Bladder microvascular endothelial cell (primary cell): Measurements from ENCODE around the gene CHCHD2. TPM values are rescaled to one million over a fixed set of nuclear protein-coding genes. Genes with fewer than 3 reads are reported as not detected.

ENCODE experiments used
- total RNA-seq: library from RNA; depleted of rRNA; stranded (reverse); fragments of >200 nt; gene quantifications from 2 replicates; pipeline ENCODE4 v1.2.3, GENCODE V29; 2014

CHCHD2 gene
- total RNA-seq = 221 and 286 TPM in 2 replicates

GRCh38 chr7:56106108-56107073 is at the start of gene CHCHD2:
Gene CHCHD2 (minus strand): TSS chr7:56106476. CDS start chr7:56106413, 63 bp downstream.

GRCh38 chr7:56115852-56116538 is 9.7 kb upstream of the CHCHD2 start, which contains the start of gene NUPR2:
Gene NUPR2 (minus strand): TSS chr7:56116417. CDS start chr7:56116314, 103 bp downstream.

GRCh38 chr7:56092789-56093531 is 13.3 kb downstream of the CHCHD2 start, which contains the start of gene PHKG1:
Gene PHKG1 (minus strand): TSS chr7:56092952. CDS start chr7:56088941, 4,011 bp downstream.

GRCh38 chr7:56063882-56064625 is 42.2 kb downstream of the CHCHD2 start, which contains the start of gene SUMF2:
Gene SUMF2 (plus strand): TSS chr7:56064286. CDS start chr7:56064312, 26 bp downstream.

Other genes with a start within 250 kb of the CHCHD2 start
- gene SEPTIN14, start 243.7 kb downstream of the CHCHD2 start, total RNA-seq = not detected in 2 replicates
- 1.8 and 3.3 TPM in 2 replicates for gene ZNF713, start 219.0 kb downstream of the CHCHD2 start, total RNA-seq
- gene MRPS17, start 154.6 kb downstream of the CHCHD2 start, total RNA-seq = 16.0 and 19.1 TPM in 2 replicates
- 23.5 and 35.2 TPM in 2 replicates for gene NIPSNAP2, start 141.9 kb downstream of the CHCHD2 start, total RNA-seq
- gene PSPH, start 55.0 kb downstream of the CHCHD2 start, total RNA-seq = 35.8 and 36.0 TPM in 2 replicates
- gene CCT6A, start 54.7 kb downstream of the CHCHD2 start, total RNA-seq = 190 and 230 TPM in 2 replicates
- gene SUMF2, start 42.2 kb downstream of the CHCHD2 start, total RNA-seq = 125 and 154 TPM in 2 replicates
- 0.65 and 1.3 TPM in 2 replicates for gene PHKG1, start 13.5 kb downstream of the CHCHD2 start, total RNA-seq
- gene NUPR2, start 9.9 kb upstream of the CHCHD2 start, total RNA-seq = not detected in 2 replicates